ENCODE measurements around the gene EIF5A2.

Gene EIF5A2

DNA sequence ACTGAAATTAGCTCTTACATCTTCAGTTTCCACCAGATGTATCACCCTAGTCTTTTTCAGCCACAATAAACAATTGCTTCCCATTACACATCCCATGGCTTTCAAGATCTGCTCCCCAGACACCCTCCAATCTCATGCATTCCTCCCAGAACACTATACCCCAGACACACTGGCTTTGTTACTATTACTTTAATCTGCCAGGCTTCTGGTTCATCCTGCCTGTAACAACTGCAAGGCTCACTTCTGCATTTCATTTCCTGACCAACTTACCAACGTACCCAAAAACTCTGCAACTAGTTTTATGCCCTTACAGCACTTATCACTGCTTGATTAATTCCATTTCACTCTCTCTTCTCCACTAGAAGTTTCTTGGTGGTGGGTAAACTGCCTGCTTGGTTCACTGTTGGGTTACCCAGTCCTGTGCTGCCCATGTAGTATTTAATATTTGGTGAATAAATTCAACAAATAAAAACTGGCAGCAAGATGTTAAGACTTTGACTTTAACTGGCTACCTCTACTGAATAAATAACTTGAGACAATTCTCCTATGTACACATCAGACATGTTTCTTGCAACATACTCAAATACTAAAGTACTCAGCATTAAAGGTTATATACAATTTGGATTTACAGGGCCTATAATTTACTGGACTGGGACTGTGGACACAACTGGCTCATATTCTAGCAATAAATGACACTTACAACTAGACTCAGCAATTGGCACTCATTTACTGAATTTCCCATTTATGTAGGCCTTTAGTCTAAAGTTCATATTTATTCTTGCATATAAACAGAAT is 41.1 kb downstream of the EIF5A2 start:
- H3K9me3 ChIP-seq (replicated peaks; ENCODE audit: low read length): no peaks in the 10 kb centered on the region
- H3K4me2 ChIP-seq (ENCODE audit: low read length): peak overlapping the region; percentile 82
- peaks cover 41% of the 10 kb centered on the region for H3K36me3 ChIP-seq (ENCODE audit: insufficient read depth, low read length)
- no peaks in the 10 kb centered on the region for H3K27me3 ChIP-seq (ENCODE audit: control insufficient read depth, insufficient read depth, low read length)
- H3K4me3 ChIP-seq (ENCODE audit: low read length): peak overlapping the region; percentile 91
- H3K9ac ChIP-seq (ENCODE audit: low read depth, low read length): peak overlapping the region; percentile 19
- H3K4me1 ChIP-seq (ENCODE audit: control insufficient read depth, insufficient read depth, low read length): peaks cover 13% of the 10 kb centered on the region

- Histone ChIP-seq H3K4me1 (ENCODE audit: control insufficient read depth, insufficient read depth, low read length) (peaks cover 13% of the 10 kb centered on the region), H3K9me3 (replicated peaks; ENCODE audit: low read length) (no peaks in the 10 kb centered on the region), H3K9ac (ENCODE audit: low read depth, low read length) (no peak overlapping the region), H3K4me3 (ENCODE audit: low read length) (no peak overlapping the region), H3K4me2 (ENCODE audit: low read length) (peak overlapping the region; percentile 82), H3K27me3 (ENCODE audit: control insufficient read depth, insufficient read depth, low read length) (no peaks in the 10 kb centered on the region), H3K36me3 (ENCODE audit: insufficient read depth, low read length) (peaks cover 41% of the 10 kb centered on the region)
These were observed 41.9 kb downstream of the EIF5A2 start for GRCh38 chr3:170866499-170866898.

DNA sequence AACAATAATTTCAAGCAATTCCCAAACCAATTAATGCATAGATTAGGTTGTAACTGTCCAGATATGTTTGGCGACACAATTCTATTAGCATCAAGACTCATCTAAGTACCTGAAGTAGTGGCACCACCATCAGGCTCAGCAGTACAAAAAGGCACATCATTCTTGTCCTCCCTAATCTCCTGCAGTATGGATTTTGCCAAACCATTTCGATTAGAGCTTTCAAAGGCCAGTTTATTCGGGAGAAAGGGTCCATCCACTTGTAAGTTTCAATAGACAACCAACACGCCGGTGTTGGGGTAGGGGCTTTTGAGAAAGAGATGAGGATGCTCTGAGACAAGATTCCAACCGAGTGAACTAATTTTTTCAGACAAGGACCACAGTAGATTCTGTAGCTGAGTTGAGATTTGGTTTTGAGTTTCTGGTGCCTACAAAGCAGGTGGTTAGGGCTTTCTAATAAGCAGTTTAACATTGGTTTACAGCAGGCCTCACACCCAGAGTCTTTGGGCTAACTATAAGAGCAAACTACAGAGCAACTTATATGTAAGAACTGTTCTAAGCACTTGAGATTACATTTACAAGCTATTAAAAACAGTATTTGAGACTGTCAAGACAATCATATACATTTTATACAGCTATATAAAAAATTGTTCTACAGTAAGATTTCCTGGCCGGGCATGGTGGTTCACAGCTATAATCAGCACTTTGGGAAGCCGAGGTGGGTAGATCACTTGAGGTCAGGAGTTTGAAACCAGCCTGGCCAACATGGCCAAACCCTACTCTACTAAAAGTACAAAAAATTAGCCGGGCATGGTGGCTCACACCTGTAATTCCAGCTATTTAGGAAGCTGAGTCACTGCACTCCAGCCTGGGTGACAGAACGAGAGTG is 43.0 kb downstream of the EIF5A2 start:
- H3K27me3 ChIP-seq (ENCODE audit: control insufficient read depth, insufficient read depth, low read length): no peaks in the 10 kb centered on the region

DNA sequence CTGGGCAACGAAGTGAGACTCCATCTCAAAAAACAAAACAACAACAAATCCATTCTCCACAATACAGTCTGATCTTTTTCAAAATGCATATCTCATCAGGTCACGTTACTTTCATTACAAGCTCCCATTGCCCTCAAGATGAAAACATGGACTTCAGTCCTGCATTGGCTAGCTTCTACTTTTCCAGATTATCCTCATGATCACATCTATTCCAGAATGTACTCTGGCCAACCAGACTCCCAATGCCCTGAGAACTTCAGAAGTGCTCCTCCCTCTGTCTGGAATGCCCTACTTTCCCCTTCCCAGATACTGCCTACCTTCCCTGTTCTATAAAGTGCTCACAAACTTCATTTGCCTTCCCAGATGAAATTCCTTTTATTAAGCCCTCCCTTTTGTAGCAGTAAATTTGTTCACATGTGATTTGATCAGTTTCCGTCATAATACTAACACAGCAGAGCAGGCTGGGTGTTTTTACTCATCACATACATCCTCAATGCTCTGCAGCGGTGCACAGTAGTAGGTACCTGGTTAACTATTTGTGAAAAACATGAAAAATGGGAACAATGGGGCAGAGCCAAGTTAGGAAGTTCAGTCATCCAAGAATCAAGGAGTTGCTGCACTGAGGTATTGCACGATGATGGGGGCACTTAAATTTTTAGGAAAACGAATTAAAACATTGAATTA is 43.8 kb downstream of the EIF5A2 start:
- H3K4me2 ChIP-seq (ENCODE audit: low read length): no peak overlapping the region
- H3K36me3 ChIP-seq (ENCODE audit: insufficient read depth, low read length): peaks cover 41% of the 10 kb centered on the region
- H3K9ac ChIP-seq (ENCODE audit: low read depth, low read length): no peak overlapping the region
- no peak overlapping the region for H3K4me3 ChIP-seq (ENCODE audit: low read length)
- no peaks in the 10 kb centered on the region for H3K9me3 ChIP-seq (replicated peaks; ENCODE audit: low read length)
- peaks cover 13% of the 10 kb centered on the region for H3K4me1 ChIP-seq (ENCODE audit: control insufficient read depth, insufficient read depth, low read length)
- H3K27me3 ChIP-seq (ENCODE audit: control insufficient read depth, insufficient read depth, low read length): no peaks in the 10 kb centered on the region

More for the DNA sequence above, 43.0 kb downstream of the EIF5A2 start:
- no peak overlapping the region for H3K4me3 ChIP-seq (ENCODE audit: low read length)
- peaks cover 13% of the 10 kb centered on the region for H3K4me1 ChIP-seq (ENCODE audit: control insufficient read depth, insufficient read depth, low read length)
- no peaks in the 10 kb centered on the region for H3K9me3 ChIP-seq (replicated peaks; ENCODE audit: low read length)
- H3K9ac ChIP-seq (ENCODE audit: low read depth, low read length): no peak overlapping the region
- H3K36me3 ChIP-seq (ENCODE audit: insufficient read depth, low read length): peaks cover 41% of the 10 kb centered on the region
- H3K4me2 ChIP-seq (ENCODE audit: low read length): no peak overlapping the region

DNA sequence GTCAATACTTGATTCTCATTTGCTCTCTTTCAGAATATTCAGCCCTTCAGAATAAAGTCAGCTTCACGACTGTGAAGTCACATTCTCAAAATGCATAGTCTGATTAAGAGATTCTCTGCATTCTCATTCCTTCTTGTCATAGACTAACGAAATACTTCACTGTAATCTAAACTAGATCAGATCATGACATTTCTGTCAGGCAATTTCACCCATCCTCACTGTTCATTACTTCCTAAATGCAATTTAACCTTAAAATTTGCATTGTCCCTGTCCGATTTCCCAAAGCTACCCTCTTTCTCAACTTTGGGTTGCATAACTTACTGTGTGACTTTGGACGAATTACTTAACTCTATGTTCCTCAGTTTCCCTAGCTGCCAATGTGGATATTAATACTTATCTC is 44.6 kb downstream of the EIF5A2 start:
- H3K9ac ChIP-seq (ENCODE audit: low read depth, low read length): no peak overlapping the region
- no peaks in the 10 kb centered on the region for H3K27me3 ChIP-seq (ENCODE audit: control insufficient read depth, insufficient read depth, low read length)
- H3K4me1 ChIP-seq (ENCODE audit: control insufficient read depth, insufficient read depth, low read length): peaks cover 13% of the 10 kb centered on the region
- H3K9me3 ChIP-seq (replicated peaks; ENCODE audit: low read length): no peaks in the 10 kb centered on the region
- H3K4me3 ChIP-seq (ENCODE audit: low read length): no peak overlapping the region
- H3K36me3 ChIP-seq (ENCODE audit: insufficient read depth, low read length): peaks cover 41% of the 10 kb centered on the region
- no peak overlapping the region for H3K4me2 ChIP-seq (ENCODE audit: low read length)

GRCh38 chr3:170862618-170863374 is 45.6 kb downstream of the EIF5A2 start:
- H3K4me2 ChIP-seq (ENCODE audit: low read length): peak overlapping the region; percentile 4
- H3K9ac ChIP-seq (ENCODE audit: low read depth, low read length): no peak overlapping the region
- no peak overlapping the region for H3K4me3 ChIP-seq (ENCODE audit: low read length)
- no peaks in the 10 kb centered on the region for H3K9me3 ChIP-seq (replicated peaks; ENCODE audit: low read length)
- peaks cover 33% of the 10 kb centered on the region for H3K36me3 ChIP-seq (ENCODE audit: insufficient read depth, low read length)
- H3K27me3 ChIP-seq (ENCODE audit: control insufficient read depth, insufficient read depth, low read length): no peaks in the 10 kb centered on the region
- peaks cover 14% of the 10 kb centered on the region for H3K4me1 ChIP-seq (ENCODE audit: control insufficient read depth, insufficient read depth, low read length)

DNA sequence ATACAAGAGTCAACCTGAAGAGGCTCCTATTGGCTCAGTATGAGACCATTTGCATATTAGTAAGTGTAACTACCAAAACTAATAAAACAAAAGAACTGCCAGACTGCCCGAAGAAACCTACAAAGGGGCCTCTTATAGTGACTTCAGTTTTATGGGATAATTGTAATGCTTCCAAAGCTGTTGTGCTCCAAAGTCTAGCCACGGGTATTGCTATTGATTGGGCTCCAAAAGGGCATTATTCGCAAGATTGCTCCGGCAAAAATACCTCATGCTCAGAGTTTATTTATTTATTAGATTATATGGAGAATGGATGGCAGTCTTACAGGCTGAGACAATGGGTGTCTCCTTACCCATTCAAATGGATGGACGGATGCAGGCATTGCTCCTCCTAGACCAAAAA is 49.8 kb downstream of the EIF5A2 start:
- H3K4me3 ChIP-seq (ENCODE audit: low read length): no peak overlapping the region
- no peaks in the 10 kb centered on the region for H3K9me3 ChIP-seq (replicated peaks; ENCODE audit: low read length)
- H3K36me3 ChIP-seq (ENCODE audit: insufficient read depth, low read length): no peaks in the 10 kb centered on the region
- no peak overlapping the region for H3K9ac ChIP-seq (ENCODE audit: low read depth, low read length)
- peaks cover 14% of the 10 kb centered on the region for H3K4me1 ChIP-seq (ENCODE audit: control insufficient read depth, insufficient read depth, low read length)
- no peak overlapping the region for H3K4me2 ChIP-seq (ENCODE audit: low read length)
- no peaks in the 10 kb centered on the region for H3K27me3 ChIP-seq (ENCODE audit: control insufficient read depth, insufficient read depth, low read length)

GRCh38 chr3:170852324-170852723 is 56.1 kb downstream of the EIF5A2 start:
- no peak overlapping the region for H3K4me3 ChIP-seq (ENCODE audit: low read length)
- no peak overlapping the region for H3K4me2 ChIP-seq (ENCODE audit: low read length)
- no peaks in the 10 kb centered on the region for H3K9me3 ChIP-seq (replicated peaks; ENCODE audit: low read length)
- H3K9ac ChIP-seq (ENCODE audit: low read depth, low read length): no peak overlapping the region
- no peaks in the 10 kb centered on the region for H3K27me3 ChIP-seq (ENCODE audit: control insufficient read depth, insufficient read depth, low read length)
- H3K36me3 ChIP-seq (ENCODE audit: insufficient read depth, low read length): no peaks in the 10 kb centered on the region
- H3K4me1 ChIP-seq (ENCODE audit: control insufficient read depth, insufficient read depth, low read length): peaks cover 5% of the 10 kb centered on the region

- Histone ChIP-seq H3K9ac (ENCODE audit: low read depth, low read length) (no peak overlapping the region), H3K9me3 (replicated peaks; ENCODE audit: low read length) (no peaks in the 10 kb centered on the region), H3K27me3 (ENCODE audit: control insufficient read depth, insufficient read depth, low read length) (no peaks in the 10 kb centered on the region), H3K4me1 (ENCODE audit: control insufficient read depth, insufficient read depth, low read length) (no peaks in the 10 kb centered on the region), H3K4me3 (ENCODE audit: low read length) (no peak overlapping the region), H3K36me3 (ENCODE audit: insufficient read depth, low read length) (no peaks in the 10 kb centered on the region), H3K4me2 (ENCODE audit: low read length) (no peak overlapping the region)
These were observed 60.0 kb downstream of the EIF5A2 start for GRCh38 chr3:170848292-170848917.

DNA sequence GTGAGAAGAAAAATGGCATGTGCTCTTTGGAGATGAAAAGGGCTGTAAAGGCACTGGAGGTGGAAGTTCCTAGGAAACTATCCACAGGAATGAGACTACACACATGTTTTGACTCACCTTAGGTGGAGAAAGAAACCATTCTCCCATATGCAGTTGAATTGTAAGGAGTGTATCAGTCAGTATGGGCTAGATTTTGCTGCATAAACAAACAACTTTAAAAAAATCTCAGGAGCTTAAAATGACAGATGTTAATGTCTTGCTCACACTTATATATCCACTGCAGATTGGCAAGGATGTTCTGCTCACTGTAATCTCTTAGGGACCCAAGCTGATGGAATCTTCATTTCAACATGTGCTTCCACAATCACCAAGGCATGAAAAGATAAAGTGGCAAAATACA is 64.1 kb downstream of the EIF5A2 start:
- H3K4me1 ChIP-seq (ENCODE audit: control insufficient read depth, insufficient read depth, low read length): peaks cover 7% of the 10 kb centered on the region
- H3K27me3 ChIP-seq (ENCODE audit: control insufficient read depth, insufficient read depth, low read length): no peaks in the 10 kb centered on the region
- no peak overlapping the region for H3K9ac ChIP-seq (ENCODE audit: low read depth, low read length)
- H3K36me3 ChIP-seq (ENCODE audit: insufficient read depth, low read length): no peaks in the 10 kb centered on the region
- no peak overlapping the region for H3K4me3 ChIP-seq (ENCODE audit: low read length)
- no peaks in the 10 kb centered on the region for H3K9me3 ChIP-seq (replicated peaks; ENCODE audit: low read length)
- no peak overlapping the region for H3K4me2 ChIP-seq (ENCODE audit: low read length)
